ENCODE measurements around the gene NDUFS7. TPM values are rescaled to one million over a fixed set of nuclear protein-coding genes. Genes with fewer than 3 reads are reported as not detected.
A peak's percentile ranks its signal among the peaks of the same experiment; 100 is the strongest.

Gene NDUFS7
- 100 to 1,000 TPM in 1 of 2 experiments, 10 to 100 TPM in 1; 93.4 to 113 TPM for total RNA-seq

DNA sequence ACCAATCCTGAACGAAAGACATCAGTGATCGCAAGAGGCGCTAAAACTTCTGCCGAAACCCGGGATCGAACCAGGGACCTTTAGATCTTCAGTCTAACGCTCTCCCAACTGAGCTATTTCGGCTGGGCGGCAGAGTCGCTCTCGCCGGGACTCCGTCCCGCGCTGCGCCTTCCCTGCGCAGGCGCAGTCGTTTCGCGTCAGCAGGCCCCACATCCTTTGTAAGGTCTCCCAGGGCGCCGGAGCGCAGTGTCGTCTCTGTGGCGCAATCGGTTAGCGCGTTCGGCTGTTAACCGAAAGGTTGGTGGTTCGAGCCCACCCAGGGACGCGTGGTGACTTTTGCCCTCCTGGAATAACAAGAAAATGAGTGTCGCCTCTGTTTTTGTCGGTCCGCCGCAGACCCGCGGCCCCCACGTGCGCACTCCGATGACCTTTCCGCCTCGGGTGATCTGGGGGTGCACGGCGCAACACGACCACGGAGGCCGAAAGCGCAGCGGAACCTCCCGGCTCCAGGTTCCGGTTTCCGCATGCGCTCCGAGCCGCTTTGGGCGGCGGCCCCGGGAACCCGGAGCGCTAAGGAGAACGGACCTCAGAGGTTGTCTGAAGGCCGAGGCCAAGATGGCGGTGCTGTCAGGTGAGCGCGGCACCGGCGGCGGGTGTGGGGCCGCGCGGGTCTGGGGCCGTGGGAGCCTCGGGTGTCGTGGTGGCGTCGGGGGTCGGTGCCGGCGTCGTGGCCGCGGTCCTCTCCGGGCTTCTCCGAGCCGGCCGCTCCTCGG, at the start of gene NDUFS7:
TSS of gene NDUFS7 (plus strand) at position 596 of the 773 bp plus-strand sequence. CDS start at position 616, 20 bp downstream.
- Mint-ChIP-seq H3K4me3 (peak within 1 kb of the TSS; percentile 81), H3K9me3 (ENCODE audit: low read depth) (no peaks in the 10 kb centered on the region), H3K27me3 (peaks cover 2% of the 10 kb centered on the region), H3K27ac (peak within 1 kb of the TSS; percentile 92), H3K36me3 (ENCODE audit: low read depth) (peaks cover 10% of the 10 kb centered on the region), H3K4me1 (peaks cover 21% of the 10 kb centered on the region)
- ChIA-PET CTCF (interaction anchor here (0.6 to 2.1 kb wide), 7 partner anchors 11 to 386 kb away, joined by 3 to 10 read pairs (median 4); no protein-coding TSS in a partner anchor), POLR2A (interaction anchor here (0.6 to 1.1 kb wide), 3 partner anchors 20 to 114 kb away, joined by 3 to 5 read pairs (median 3); partner anchors contain the start of genes CIRBP and REEP6)
- intact Hi-C loops (cut with DNase I, micrococcal nuclease): loop anchor here (1.0 to 5.0 kb wide), 19 partner anchors 18 to 586 kb away; partner anchors contain the start of genes FAM174C (in 2 of the 2), C19orf25 (in 1 of the 2), DAZAP1 (in 1 of the 2) and GAMT (in 1 of the 2)
- ATAC-seq: peak; percentile 88
- DNase-seq: peak; percentile 94

DNA sequence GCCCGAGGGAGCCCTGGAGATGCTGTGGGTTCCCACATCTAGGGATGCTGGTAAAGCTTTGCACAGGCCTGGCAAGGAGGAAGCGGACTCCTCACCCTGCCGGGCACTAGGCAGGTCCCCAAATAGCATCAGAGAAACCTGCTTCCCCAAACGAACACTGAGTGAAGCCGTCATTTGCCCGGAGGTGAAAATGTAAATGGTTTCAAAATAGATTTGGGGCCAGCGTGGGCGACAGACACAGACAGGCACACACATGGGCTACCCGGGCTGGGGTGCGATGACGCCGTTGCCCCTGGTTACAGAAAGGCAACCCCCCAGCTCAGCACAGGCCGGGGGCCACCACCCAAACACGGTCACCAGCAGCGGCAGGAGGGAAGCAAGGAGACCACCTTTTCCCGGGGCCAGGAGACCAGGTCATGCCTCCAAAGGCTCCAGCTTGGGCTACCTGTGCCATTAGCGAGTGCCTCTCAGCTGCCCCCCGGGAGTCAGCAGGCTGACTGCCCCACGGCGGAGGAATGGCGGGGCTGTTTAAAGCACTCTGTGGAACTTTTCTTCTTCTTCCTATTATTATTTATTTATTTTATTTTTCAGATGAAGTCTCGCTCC, 47.5 kb upstream of the NDUFS7 start:
- no peak for DNase-seq
- H3K4me3 Mint-ChIP-seq: no peak overlapping the region
- no peaks in the 10 kb centered on the region for H3K36me3 Mint-ChIP-seq (ENCODE audit: low read depth)
- H3K4me1 Mint-ChIP-seq: no peaks in the 10 kb centered on the region
- ATAC-seq: no peak
- no peak overlapping the region for H3K27ac Mint-ChIP-seq
- CTCF ChIA-PET: no interaction called here
- POLR2A ChIA-PET: no interaction called here
- no peaks in the 10 kb centered on the region for H3K9me3 Mint-ChIP-seq (ENCODE audit: low read depth)
- intact Hi-C loops (cut with DNase I, micrococcal nuclease): no loop called here
- H3K27me3 Mint-ChIP-seq: peaks cover 2% of the 10 kb centered on the region

DNA sequence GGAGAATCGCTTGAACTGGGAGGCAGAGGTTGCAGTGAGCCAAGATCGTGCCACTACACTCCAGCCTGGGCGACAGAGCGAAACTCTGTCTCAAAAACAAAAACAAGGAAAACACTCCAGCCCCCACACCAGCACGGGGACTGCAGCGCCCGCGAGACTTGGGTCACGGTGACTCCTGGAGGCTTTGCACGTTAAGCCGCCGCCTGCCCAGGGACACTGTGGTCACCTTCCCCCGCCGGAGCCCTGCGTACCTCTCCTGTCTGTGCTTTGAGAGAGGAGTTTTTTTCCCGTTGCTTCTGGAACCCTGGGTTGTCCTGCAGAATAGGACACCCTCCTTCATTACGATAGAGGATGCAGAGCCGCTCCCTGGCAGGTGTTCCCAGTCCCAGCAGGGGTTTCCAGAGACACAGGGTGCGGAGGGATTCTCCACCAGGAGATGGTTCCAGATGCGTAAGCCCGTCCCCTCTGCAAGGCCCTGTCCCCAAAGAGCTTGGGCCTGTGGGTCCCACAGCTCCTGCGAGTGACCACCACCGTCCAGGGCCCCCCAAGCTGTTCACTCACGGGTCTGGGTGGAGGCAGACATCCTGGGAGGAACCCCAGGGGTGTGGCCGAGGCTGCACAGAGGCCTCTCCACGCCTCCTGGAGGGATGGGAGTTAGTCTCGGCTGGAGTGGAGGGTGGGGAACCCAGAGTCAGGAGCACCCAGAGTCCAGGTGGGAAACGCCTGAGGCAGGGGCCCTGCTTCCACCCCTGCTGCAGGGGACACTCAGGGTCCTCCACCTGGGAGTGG, 42.8 kb upstream of the NDUFS7 start:
- POLR2A ChIA-PET: no interaction called here
- DNase-seq: no peak
- Mint-ChIP-seq H3K27ac (no peak overlapping the region), H3K27me3 (peaks cover 2% of the 10 kb centered on the region), H3K36me3 (ENCODE audit: low read depth) (no peaks in the 10 kb centered on the region), H3K9me3 (ENCODE audit: low read depth) (no peaks in the 10 kb centered on the region), H3K4me3 (no peak overlapping the region), H3K4me1 (peaks cover 4% of the 10 kb centered on the region)
- CTCF ChIA-PET: no interaction called here
- ATAC-seq: no peak
- intact Hi-C loops (cut with DNase I, micrococcal nuclease): no loop called here

DNA sequence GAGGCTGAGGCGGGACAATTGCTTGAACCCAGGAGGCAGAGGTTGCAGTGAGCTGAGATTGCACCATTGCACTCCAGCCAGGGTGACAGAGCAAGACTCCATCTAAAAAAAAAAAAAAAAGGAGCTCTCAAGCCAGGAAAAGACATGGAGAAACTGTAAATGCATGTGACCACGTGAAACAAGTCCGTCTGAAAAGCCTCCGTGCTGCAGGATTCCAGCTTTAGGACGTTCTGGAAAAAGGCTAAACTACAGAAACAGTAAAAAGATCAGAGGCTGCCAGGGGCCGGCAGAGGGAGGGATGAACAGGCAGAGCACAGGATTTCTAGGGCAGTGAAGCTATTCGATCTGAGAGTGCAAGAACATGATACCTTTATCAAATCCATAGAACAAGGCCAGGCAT, 40.7 kb upstream of the NDUFS7 start:
- ChIA-PET POLR2A (no interaction called here), CTCF (interaction anchor here (0.7 to 0.8 kb wide), 2 partner anchors 23 to 99 kb away, joined by 3 to 4 read pairs; no protein-coding TSS in a partner anchor)
- H3K27ac Mint-ChIP-seq: no peak overlapping the region
- peaks cover 1% of the 10 kb centered on the region for H3K27me3 Mint-ChIP-seq
- H3K9me3 Mint-ChIP-seq (ENCODE audit: low read depth): no peaks in the 10 kb centered on the region
- no peak for ATAC-seq
- intact Hi-C loops (cut with DNase I, micrococcal nuclease): no loop called here
- no peaks in the 10 kb centered on the region for H3K36me3 Mint-ChIP-seq (ENCODE audit: low read depth)
- no peak overlapping the region for H3K4me3 Mint-ChIP-seq
- H3K4me1 Mint-ChIP-seq: peaks cover 4% of the 10 kb centered on the region
- no peak for DNase-seq

DNA sequence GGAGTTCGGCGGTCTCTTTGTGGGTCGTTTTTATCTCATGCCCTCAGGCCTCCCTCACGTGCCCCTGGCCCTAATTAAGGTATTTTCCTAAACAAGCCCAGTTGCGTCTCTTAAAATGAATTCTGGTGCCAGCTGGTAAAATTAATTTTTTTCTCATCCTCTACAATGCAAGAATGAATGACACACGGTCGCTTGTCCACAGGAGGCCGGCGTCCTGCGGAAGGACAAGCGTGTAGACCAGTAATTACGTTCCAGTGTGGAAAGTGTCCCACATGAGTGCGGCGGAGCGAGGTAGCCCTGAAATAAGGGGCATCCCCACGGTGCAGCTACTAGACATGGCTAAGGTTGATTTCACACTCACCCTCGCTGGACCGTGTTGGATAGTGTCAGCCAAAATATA, 34.5 kb upstream of the NDUFS7 start:
- CTCF ChIA-PET: no interaction called here
- Mint-ChIP-seq H3K4me3 (no peak overlapping the region), H3K4me1 (peaks cover 4% of the 10 kb centered on the region), H3K9me3 (ENCODE audit: low read depth) (no peaks in the 10 kb centered on the region), H3K27ac (no peak overlapping the region), H3K27me3 (no peaks in the 10 kb centered on the region), H3K36me3 (ENCODE audit: low read depth) (no peaks in the 10 kb centered on the region)
- DNase-seq (no peak), ATAC-seq (no peak)
- intact Hi-C loops (cut with DNase I, micrococcal nuclease): no loop called here
- POLR2A ChIA-PET: no interaction called here

DNA sequence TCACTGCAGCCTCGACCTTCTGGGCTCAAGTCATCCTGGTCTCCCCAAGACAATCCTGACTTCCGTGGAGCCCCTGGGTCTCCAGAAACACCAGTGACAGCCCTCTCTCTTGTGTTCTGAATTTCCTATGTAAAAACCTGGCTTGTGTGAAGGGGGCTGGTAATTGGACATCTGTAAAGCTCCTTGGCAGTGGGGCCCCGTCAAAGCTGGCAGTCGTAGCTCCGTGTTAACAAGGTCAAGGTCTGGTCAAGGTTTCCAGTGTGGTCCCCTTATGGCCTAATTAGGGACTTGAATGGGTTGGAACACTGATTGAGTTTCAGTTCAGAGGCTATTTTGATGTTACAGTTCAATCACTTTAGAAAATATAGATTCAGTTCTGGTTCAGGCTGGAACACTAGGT, 32.8 kb upstream of the NDUFS7 start:
- H3K4me3 Mint-ChIP-seq: no peak overlapping the region
- ATAC-seq (no peak), DNase-seq (no peak)
- POLR2A ChIA-PET: no interaction called here
- intact Hi-C loops (cut with DNase I, micrococcal nuclease): no loop called here
- H3K27ac Mint-ChIP-seq: no peak overlapping the region
- no peaks in the 10 kb centered on the region for H3K9me3 Mint-ChIP-seq (ENCODE audit: low read depth)
- H3K36me3 Mint-ChIP-seq (ENCODE audit: low read depth): no peaks in the 10 kb centered on the region
- peaks cover 4% of the 10 kb centered on the region for H3K4me1 Mint-ChIP-seq
- CTCF ChIA-PET: no interaction called here
- H3K27me3 Mint-ChIP-seq: no peaks in the 10 kb centered on the region

DNA sequence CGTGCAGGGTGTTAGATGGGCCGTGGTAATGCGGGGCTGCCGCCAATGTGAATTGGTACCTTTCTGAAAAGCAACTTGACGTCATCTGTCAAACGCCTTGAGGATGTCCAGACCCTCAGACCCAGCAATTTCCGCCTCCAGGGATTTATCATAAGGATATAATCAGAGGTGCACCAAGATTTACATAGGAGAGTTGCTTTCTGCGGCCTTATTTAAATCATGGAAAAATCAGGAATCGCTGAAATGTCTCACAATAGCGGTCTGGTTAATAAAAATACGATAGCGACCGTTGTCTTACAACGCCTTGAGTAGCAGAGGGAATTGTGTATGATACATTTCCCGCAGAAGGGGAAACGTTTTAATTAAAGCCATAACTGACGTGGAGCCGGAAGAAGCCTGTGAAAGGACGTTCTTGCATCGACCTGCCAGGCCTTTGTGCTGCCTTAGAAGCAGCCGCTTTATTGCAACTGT, 32.3 kb upstream of the NDUFS7 start:
- intact Hi-C loops (cut with DNase I, micrococcal nuclease): no loop called here
- Mint-ChIP-seq H3K4me3 (no peak overlapping the region), H3K27ac (no peak overlapping the region), H3K4me1 (peaks cover 8% of the 10 kb centered on the region), H3K9me3 (ENCODE audit: low read depth) (no peaks in the 10 kb centered on the region), H3K36me3 (ENCODE audit: low read depth) (peaks cover 3% of the 10 kb centered on the region), H3K27me3 (no peaks in the 10 kb centered on the region)
- ChIA-PET POLR2A (no interaction called here), CTCF (no interaction called here)
- DNase-seq: no peak
- no peak for ATAC-seq

DNA sequence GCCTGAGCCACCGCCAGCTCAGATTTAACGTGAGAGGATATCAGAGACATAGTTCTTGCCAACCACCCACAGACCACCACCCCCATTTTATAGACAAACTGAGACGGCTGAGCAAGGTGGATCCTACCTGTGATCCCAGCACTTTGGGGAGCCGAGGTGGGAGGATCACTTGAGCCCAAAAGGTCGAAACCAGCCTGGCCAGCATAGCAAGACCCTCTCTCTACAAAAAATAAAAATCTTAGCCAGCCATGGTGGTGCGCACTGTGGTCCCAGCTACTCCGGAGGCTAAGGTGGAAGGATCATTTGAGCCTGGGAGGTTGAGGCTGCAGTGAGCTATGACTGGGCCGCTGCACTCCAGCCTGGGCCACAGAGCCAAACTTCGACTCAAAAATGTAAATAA, 30.6 kb upstream of the NDUFS7 start:
- Mint-ChIP-seq H3K9me3 (ENCODE audit: low read depth) (no peaks in the 10 kb centered on the region), H3K4me3 (no peak overlapping the region), H3K4me1 (peaks cover 9% of the 10 kb centered on the region), H3K27ac (no peak overlapping the region), H3K36me3 (ENCODE audit: low read depth) (peaks cover 17% of the 10 kb centered on the region), H3K27me3 (no peaks in the 10 kb centered on the region)
- intact Hi-C loops (cut with DNase I, micrococcal nuclease): no loop called here
- DNase-seq (no peak), ATAC-seq (no peak)
- ChIA-PET POLR2A (no interaction called here), CTCF (no interaction called here)

DNA sequence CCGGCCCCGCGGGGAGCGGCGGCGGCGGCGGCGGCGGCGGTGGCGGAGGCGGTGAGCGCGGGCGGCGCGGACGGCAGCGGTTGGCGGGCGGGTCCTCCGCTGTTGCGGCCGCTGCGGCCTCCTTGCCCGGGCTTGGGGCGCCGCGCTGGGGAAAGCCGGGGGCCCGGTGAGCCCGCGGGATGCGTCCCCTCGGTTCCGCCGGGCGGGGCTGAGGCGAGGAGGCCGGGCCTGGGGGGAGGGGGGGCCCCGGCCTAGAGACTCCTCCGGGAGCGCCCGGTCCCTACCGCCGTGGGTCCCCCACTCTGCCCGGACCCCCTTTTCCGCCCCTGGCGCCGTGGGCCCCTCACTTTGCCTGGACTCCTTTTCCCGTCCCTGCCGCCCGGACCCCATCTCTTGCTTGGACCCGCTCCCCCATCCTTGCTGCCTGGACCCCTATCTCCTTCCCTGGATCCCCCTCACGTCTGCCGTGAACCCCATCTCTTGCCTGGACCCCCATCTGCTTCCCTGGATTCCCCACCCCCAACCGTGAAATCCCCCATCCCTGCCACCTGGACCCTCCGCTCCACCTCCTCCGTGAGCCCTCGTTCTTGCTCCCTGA, 28.6 kb upstream of the NDUFS7 start:
- Mint-ChIP-seq H3K4me3 (peak overlapping the region; percentile 85), H3K4me1 (peaks cover 9% of the 10 kb centered on the region), H3K27ac (peak overlapping the region; percentile 49), H3K27me3 (no peaks in the 10 kb centered on the region), H3K9me3 (ENCODE audit: low read depth) (no peaks in the 10 kb centered on the region), H3K36me3 (ENCODE audit: low read depth) (peaks cover 30% of the 10 kb centered on the region)
- ATAC-seq: peak; percentile 70
- DNase-seq: no peak
- ChIA-PET POLR2A (interaction anchor here (0.7 kb wide), 1 partner anchor 86 kb away, joined by 3 read pairs; no protein-coding TSS in a partner anchor), CTCF (interaction anchor here (1.1 kb wide), 1 partner anchor 12 kb away, joined by 3 read pairs; no protein-coding TSS in a partner anchor)
- intact Hi-C loops (cut with DNase I, micrococcal nuclease): loop anchor here (1.0 to 5.0 kb wide), 10 partner anchors 28 to 558 kb away; partner anchors contain the start of genes FAM174C (in 2 of the 2), NDUFS7 (in 2 of the 2), DAZAP1 (in 1 of the 2) and GAMT (in 1 of the 2)

DNA sequence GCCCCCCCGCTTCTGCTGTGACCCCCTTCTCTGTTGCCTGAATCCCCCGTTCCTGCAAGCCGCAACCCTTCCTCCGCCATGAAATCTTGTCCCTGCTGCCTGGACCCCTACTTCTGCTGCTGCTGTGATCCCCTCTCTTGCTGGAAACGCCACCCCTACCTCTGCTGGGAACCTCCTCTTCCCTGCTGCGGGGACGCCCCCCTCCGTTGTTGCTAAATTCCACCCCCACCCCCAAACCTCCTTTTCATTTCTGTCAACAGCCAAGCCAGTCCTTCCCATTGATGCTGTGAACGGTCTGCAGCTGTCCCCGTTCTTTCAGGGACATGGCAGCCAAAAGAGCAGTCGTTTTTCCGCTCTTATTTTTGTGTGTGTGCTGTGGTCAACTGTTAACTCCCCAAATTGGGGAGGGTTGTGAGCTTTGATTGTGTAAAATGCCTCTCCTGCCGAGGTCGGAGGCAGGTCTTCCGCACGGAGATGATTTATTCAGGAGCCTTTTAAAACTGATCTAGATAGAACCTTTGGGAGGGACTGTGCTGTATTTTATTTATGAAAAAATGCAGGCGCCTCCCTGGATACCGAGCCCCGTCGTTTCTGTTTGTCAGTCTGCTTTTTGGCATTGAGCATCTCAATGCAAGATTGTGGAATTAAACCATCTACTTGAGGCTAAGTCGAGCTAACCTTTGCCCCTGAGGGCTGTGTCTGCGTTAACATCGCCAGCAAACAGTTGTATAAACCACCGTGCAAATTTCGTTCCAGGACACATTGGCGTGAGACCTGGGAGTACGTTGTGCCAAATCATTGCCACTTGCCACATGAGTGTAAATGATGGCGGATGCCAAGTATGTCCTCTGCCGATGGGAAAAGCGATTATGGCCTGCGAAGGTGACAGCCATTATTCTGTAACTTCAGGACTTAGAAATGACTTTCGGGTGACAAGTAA, 27.9 kb upstream of the NDUFS7 start:
- ChIA-PET CTCF (interaction anchor here (0.6 to 1.1 kb wide), 4 partner anchors 11 to 76 kb away, joined by 3 to 5 read pairs (median 4); no protein-coding TSS in a partner anchor), POLR2A (no interaction called here)
- Mint-ChIP-seq H3K4me3 (peak overlapping the region; percentile 77), H3K27ac (peak overlapping the region; percentile 49), H3K36me3 (ENCODE audit: low read depth) (peaks cover 33% of the 10 kb centered on the region), H3K9me3 (ENCODE audit: low read depth) (no peaks in the 10 kb centered on the region), H3K27me3 (no peaks in the 10 kb centered on the region), H3K4me1 (peaks cover 9% of the 10 kb centered on the region)
- ATAC-seq: no peak
- intact Hi-C loops (cut with DNase I, micrococcal nuclease): loop anchor here (1.0 to 5.0 kb wide), 5 partner anchors 27 to 237 kb away; partner anchors contain the start of genes NDUFS7 (in 2 of the 2), FAM174C (in 1 of the 2), MBD3 (in 1 of the 2) and PCSK4 (in 1 of the 2)
- peak; percentile 51 for DNase-seq
